A673 (cell line): Measurements from ENCODE around the gene C4B. TPM values are rescaled to one million over a fixed set of nuclear protein-coding genes. Genes with fewer than 3 reads are reported as not detected.
"Not testable (repeated sequence)": the region's sequence is repeated elsewhere in the genome, so short reads cannot be mapped to it uniquely, and the experiment has no call there.

Experiments
- BruUV-seq: library from RNA; stranded (reverse); fragments of 400-500 nt; replicated peaks from 2 replicates; lab custom pipeline; 2021; lab: Mats Ljungman, UMichigan
- CTCF ChIA-PET: fragments of 300-600 bp; sonication (Branson Sonifier 250); formaldehyde crosslinking; loops from one replicate; lab custom pipeline; 2022; ENCODE audit warnings: antibody characterized with exemption; lab: Charles Lee
- POLR2A ChIA-PET: fragments of 300-600 bp; sonication (Branson Sonifier 250); formaldehyde crosslinking; loops from one replicate; lab custom pipeline; 2022; ENCODE audit warnings: antibody characterized with exemption; ENCODE audit not compliant: low non-redundant PET; lab: Charles Lee
- DNase-seq: peaks from one replicate; pipeline ENCODE4 v3.0.0-alpha.2; 2015; ENCODE audit warnings: low spot score
- H3K27ac ChIP-seq: fragments of 200-600 bp; sonication (generic); 2 replicates; pipeline ENCODE4 v1.5.1; 2016; ENCODE audit warnings: mixed run types, low read depth, mild to moderate bottlenecking, mixed read lengths, antibody characterized with exemption, low read length; ENCODE audit not compliant: poor library complexity, severe bottlenecking
- H3K27me3 ChIP-seq: fragments of 200-600 bp; sonication (generic); replicated peaks from 2 replicates; pipeline ENCODE4 v1.6.1; 2017; ENCODE audit warnings: mixed run types, low read depth, mild to moderate bottlenecking, mixed read lengths, antibody characterized with exemption, low read length; ENCODE audit not compliant: insufficient read depth, poor library complexity
- H3K36me3 ChIP-seq: fragments of 200-600 bp; sonication (generic); 2 replicates; pipeline ENCODE4 v1.6.1; 2016; ENCODE audit warnings: mixed run types, mild to moderate bottlenecking, mixed read lengths, antibody characterized with exemption, low read length; ENCODE audit not compliant: insufficient read depth, poor library complexity, severe bottlenecking
- H3K4me1 ChIP-seq: fragments of 200-600 bp; sonication (generic); 2 replicates; pipeline ENCODE4 v1.6.1; 2017; ENCODE audit warnings: mixed run types, mild to moderate bottlenecking, mixed read lengths, antibody characterized with exemption, low read length; ENCODE audit not compliant: insufficient read depth, poor library complexity, severe bottlenecking
- H3K4me3 ChIP-seq: fragments of 200-600 bp; sonication (generic); 2 replicates; pipeline ENCODE4 v1.5.1; 2016; ENCODE audit warnings: low read depth, mixed run types, mild to moderate bottlenecking, mixed read lengths, low read length; ENCODE audit not compliant: poor library complexity, severe bottlenecking
- H3K9me3 ChIP-seq: fragments of 200-600 bp; sonication (generic); 2 replicates; pipeline ENCODE4 v1.6.1; 2016; ENCODE audit warnings: mixed run types, low read depth, mild to moderate bottlenecking, mixed read lengths, antibody characterized with exemption, low read length; ENCODE audit not compliant: poor library complexity, severe bottlenecking
- intact Hi-C: fragments of 100-400 bp; cut with micrococcal nuclease; formaldehyde crosslinking; loops from one replicate; pipeline ENCODE4 v1.10.0; 2022; ENCODE audit not compliant: unreplicated experiment
- total RNA-seq: library from RNA; stranded (reverse); gene quantifications from 2 replicates; pipeline ENCODE4 v1.2.3, GENCODE V29; 2021

C4B gene
- total RNA-seq, 1 experiment from 2014 or later = 2.2 TPM

DNA sequence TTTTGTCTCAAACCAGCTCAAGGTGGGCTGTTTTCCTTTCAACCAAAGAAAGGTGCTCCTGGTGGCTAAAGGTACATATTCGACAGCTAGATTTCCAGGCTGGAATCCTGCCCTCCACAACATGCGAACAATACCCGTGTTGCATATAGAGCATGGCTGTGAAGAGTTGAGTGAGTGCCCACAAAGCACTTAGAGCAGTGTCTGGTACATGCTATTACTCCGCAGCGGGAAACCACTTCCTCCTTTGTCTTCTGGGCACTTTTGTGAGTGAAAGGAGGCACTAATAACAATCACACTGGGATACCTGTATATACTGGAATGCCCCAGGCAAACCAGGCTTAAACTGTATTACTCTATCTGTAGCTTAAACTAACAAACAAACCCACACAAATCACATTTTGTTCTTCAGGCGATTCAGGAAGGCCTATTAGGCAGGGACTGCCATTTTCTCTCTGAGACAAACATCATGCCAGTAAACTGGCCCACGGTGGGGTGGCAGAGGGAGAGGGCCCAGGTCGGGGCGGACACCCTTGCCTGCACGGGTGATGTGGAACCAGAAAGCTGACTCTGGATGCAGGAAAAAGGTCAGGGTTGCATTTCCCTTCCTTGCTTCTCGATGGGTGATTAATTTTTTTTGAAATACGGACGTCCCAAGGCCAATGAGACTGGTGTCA, 9.6 kb upstream of the C4B start:
- H3K27me3 ChIP-seq, POLR2A ChIA-PET, BruUV-seq, H3K27ac ChIP-seq, H3K4me1 ChIP-seq, H3K4me3 ChIP-seq, H3K9me3 ChIP-seq, CTCF ChIA-PET, intact Hi-C loops, H3K36me3 ChIP-seq, DNase-seq: not testable (repeated sequence)

DNA sequence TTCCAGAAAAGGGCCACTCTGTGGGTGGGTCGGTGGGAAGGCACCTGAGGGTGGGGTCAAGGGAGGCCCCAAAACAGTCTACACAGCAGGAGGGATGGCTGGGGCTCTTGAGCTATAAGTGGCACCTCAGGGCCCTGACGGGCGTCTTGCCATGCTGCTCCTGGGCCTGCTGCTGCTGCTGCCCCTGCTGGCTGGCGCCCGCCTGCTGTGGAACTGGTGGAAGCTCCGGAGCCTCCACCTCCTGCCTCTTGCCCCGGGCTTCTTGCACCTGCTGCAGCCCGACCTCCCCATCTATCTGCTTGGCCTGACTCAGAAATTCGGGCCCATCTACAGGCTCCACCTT, 9.1 kb upstream of the C4B start:
- H3K4me3 ChIP-seq, DNase-seq, H3K4me1 ChIP-seq, POLR2A ChIA-PET, H3K36me3 ChIP-seq, CTCF ChIA-PET, BruUV-seq, H3K9me3 ChIP-seq, H3K27ac ChIP-seq, H3K27me3 ChIP-seq, intact Hi-C loops: not testable (repeated sequence)

DNA sequence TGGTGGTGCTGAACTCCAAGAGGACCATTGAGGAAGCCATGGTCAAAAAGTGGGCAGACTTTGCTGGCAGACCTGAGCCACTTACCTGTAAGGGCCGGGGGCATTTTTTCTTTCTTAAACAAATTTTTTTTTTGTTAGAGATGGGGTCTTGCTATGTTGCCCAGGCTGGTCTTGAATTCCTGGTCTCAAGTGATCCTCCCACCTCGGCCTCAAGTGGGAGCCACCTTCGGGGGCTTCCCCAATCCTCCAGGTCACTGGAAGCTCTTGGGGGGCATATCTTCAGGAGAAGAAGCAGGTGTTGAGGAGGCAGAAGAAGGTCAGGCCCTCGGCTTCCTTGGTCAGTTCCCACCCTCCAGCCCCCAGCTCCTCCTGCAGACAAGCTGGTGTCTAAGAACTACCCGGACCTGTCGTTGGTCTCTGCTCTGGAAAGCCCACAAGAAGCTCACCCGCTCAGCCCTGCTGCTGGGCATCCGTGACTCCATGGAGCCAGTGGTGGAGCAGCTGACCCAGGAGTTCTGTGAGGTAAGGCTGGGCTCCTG, 8.5 kb upstream of the C4B start:
- H3K27ac ChIP-seq, H3K9me3 ChIP-seq, intact Hi-C loops, H3K4me1 ChIP-seq, H3K36me3 ChIP-seq, DNase-seq, POLR2A ChIA-PET, H3K27me3 ChIP-seq, H3K4me3 ChIP-seq, BruUV-seq, CTCF ChIA-PET: not testable (repeated sequence)

DNA sequence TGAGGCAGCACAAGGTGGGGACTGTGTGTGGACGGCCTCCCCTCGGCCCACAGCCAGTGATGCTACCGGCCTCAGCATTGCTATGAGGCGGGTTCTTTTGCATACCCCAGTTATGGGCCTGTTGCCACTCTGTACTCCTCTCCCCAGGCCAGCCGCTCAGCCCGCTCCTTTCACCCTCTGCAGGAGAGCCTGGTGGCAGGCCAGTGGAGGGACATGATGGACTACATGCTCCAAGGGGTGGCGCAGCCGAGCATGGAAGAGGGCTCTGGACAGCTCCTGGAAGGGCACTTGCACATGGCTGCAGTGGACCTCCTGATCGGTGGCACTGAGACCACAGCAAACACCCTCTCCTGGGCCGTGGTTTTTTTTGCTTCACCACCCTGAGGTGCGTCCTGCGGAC, 7.5 kb upstream of the C4B start:
- DNase-seq, H3K27ac ChIP-seq, CTCF ChIA-PET, intact Hi-C loops, H3K36me3 ChIP-seq, H3K27me3 ChIP-seq, H3K4me3 ChIP-seq, BruUV-seq, POLR2A ChIA-PET, H3K9me3 ChIP-seq, H3K4me1 ChIP-seq: not testable (repeated sequence)

DNA sequence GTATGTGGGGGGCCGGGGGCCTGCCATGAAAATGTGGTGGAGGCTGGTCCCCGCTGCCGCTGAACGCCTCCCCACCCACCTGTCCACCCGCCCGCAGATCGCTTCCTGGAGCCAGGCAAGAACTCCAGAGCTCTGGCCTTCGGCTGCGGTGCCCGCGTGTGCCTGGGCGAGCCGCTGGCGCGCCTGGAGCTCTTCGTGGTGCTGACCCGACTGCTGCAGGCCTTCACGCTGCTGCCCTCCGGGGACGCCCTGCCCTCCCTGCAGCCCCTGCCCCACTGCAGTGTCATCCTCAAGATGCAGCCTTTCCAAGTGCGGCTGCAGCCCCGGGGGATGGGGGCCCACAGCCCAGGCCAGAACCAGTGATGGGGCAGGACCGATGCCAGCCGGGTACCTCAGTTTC, 6.6 kb upstream of the C4B start:
- H3K9me3 ChIP-seq, DNase-seq, H3K27me3 ChIP-seq, CTCF ChIA-PET, POLR2A ChIA-PET, H3K4me3 ChIP-seq, BruUV-seq, H3K27ac ChIP-seq, intact Hi-C loops, H3K36me3 ChIP-seq, H3K4me1 ChIP-seq: not testable (repeated sequence)

DNA sequence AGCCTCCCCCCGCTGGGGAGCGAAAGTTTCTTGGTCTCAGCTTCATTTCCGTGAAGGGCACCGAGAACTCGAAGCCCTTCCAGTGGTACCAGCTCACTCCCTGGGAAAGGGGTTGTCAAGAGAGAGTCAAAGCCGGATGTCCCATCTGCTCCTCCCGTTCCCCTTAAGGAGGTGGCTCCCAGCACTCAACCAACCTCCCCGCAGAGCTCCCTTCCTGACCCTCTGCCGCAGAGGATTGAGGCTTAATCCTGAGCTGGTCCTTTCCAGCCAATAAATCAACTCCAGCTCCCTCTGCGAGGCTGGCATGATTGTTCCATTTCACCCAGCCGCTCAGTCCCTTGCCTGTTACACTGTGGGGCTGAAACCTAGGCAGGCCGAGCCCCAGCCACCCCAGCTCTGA, 6.0 kb upstream of the C4B start:
- POLR2A ChIA-PET, H3K9me3 ChIP-seq, H3K27ac ChIP-seq, H3K4me3 ChIP-seq, H3K4me1 ChIP-seq, BruUV-seq, CTCF ChIA-PET, H3K36me3 ChIP-seq, H3K27me3 ChIP-seq, intact Hi-C loops: not testable (repeated sequence)
- peak; percentile 53 for DNase-seq

DNA sequence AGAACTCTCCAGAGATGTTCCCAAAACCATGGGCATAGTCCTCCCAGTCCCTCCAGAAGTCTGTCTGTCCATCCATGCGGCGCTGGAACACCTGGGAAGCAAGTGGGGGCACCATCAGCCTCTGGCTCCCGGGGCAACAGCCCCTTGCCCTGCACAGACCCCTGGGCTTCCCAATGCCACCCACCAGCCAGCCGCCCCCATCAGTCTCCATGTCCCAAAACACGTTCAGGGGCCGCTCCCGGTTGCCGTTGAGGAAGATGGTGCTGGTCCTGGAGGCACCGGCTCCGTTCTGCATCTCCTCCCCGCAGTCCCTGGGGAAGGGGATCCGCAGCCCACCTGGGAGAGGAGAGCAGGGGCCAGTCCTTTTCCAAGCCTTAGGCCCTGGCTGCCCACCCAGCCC, 5.1 kb upstream of the C4B start:
- H3K4me3 ChIP-seq, POLR2A ChIA-PET, H3K9me3 ChIP-seq, intact Hi-C loops, H3K4me1 ChIP-seq, DNase-seq, BruUV-seq, H3K27ac ChIP-seq, H3K36me3 ChIP-seq, CTCF ChIA-PET, H3K27me3 ChIP-seq: not testable (repeated sequence)
